Trophoblast cell (in vitro differentiated cells and primary cell): ENCODE measurements around the gene JAGN1.

Source experiments
- DNase-seq, 2 donors: peaks; one replicate each; pipeline ENCODE4 v3.0.0-alpha.2; 2016
- H2AFZ ChIP-seq: 2 replicates; pipeline ENCODE4 v1.6.1; 2013; ENCODE audit warnings: low read length, moderate library complexity, mild to moderate bottlenecking; ENCODE audit not compliant: insufficient read depth, poor library complexity
- H2AK5ac ChIP-seq: 2 replicates; pipeline ENCODE4 v1.6.1; 2013; ENCODE audit warnings: mild to moderate bottlenecking, low read length
- H2BK120ac ChIP-seq: 2 replicates; pipeline ENCODE4 v1.6.1; 2013; ENCODE audit warnings: low read length, mild to moderate bottlenecking, moderate library complexity; ENCODE audit not compliant: insufficient read depth, poor library complexity
- H2BK12ac ChIP-seq: 2 replicates; pipeline ENCODE4 v1.6.1; 2013; ENCODE audit warnings: mild to moderate bottlenecking, low read length, moderate library complexity
- H2BK5ac ChIP-seq: 2 replicates; pipeline ENCODE4 v1.6.1; 2013; ENCODE audit warnings: low read length, low read depth, moderate library complexity, mild to moderate bottlenecking; ENCODE audit not compliant: poor library complexity
- H3K14ac ChIP-seq: 2 replicates; pipeline ENCODE4 v1.6.1; 2013; ENCODE audit warnings: mild to moderate bottlenecking, low read length
- H3K18ac ChIP-seq: 2 replicates; pipeline ENCODE4 v1.6.1; 2013; ENCODE audit warnings: mild to moderate bottlenecking, low read length
- H3K23ac ChIP-seq: 2 replicates; pipeline ENCODE4 v1.6.1; 2013; ENCODE audit warnings: low read length
- H3K27ac ChIP-seq: 2 replicates; pipeline ENCODE4 v1.5.1; 2013; ENCODE audit warnings: low read depth, mild to moderate bottlenecking, inconsistent platforms, low read length, moderate library complexity
- H3K27me3 ChIP-seq: 2 replicates; pipeline ENCODE4 v1.6.1; 2013; ENCODE audit warnings: inconsistent platforms, mild to moderate bottlenecking, low read length, moderate library complexity; ENCODE audit not compliant: insufficient read depth
- H3K36me3 ChIP-seq, 2 experiments: 1 replicate in 1 of 2; 2 replicates in 1 of 2; pipeline ENCODE4 v1.6.1; 2013; ENCODE audit warnings: low read length in 2 of 2, mild to moderate bottlenecking in 2 of 2, moderate library complexity in 1 of 2; ENCODE audit not compliant: insufficient read depth in 2 of 2, control insufficient read depth in 1 of 2
- H3K4ac ChIP-seq: 2 replicates; pipeline ENCODE4 v1.6.1; 2013; ENCODE audit warnings: low read depth, mild to moderate bottlenecking, low read length, moderate library complexity
- H3K4me1 ChIP-seq, 2 experiments: 1 replicate in 1 of 2; 2 replicates in 1 of 2; pipeline ENCODE4 v1.6.1; 2013; ENCODE audit warnings: low read length in 2 of 2, mild to moderate bottlenecking in 2 of 2, moderate library complexity in 1 of 2; ENCODE audit not compliant: insufficient read depth in 2 of 2, control insufficient read depth in 1 of 2
- H3K4me2 ChIP-seq: 2 replicates; pipeline ENCODE4 v1.6.1; 2013; ENCODE audit warnings: inconsistent platforms, mild to moderate bottlenecking, low read length, moderate library complexity
- H3K4me3 ChIP-seq: 2 replicates; pipeline ENCODE4 v1.5.1; 2013; ENCODE audit warnings: mild to moderate bottlenecking, low read depth, low read length, inconsistent platforms
- H3K79me1 ChIP-seq: one replicate; pipeline ENCODE4 v1.6.1; 2013; ENCODE audit warnings: low read length
- H3K79me2 ChIP-seq: 2 replicates; pipeline ENCODE4 v1.6.1; 2013; ENCODE audit warnings: low read length, mild to moderate bottlenecking; ENCODE audit not compliant: control insufficient read depth, insufficient read depth, poor library complexity
- H3K9ac ChIP-seq: 2 replicates; pipeline ENCODE4 v1.6.1; 2013; ENCODE audit warnings: mild to moderate bottlenecking, low read length
- H3K9me3 ChIP-seq: 2 replicates; pipeline ENCODE4 v1.6.1; 2013; ENCODE audit warnings: low read depth, mild to moderate bottlenecking, control low read depth, inconsistent platforms, low read length; ENCODE audit not compliant: insufficient read depth
- H4K12ac ChIP-seq: 2 replicates; pipeline ENCODE4 v1.6.1; 2013; ENCODE audit warnings: low read depth, mild to moderate bottlenecking, low read length, moderate library complexity
- H4K8ac ChIP-seq: 2 replicates; pipeline ENCODE4 v1.6.1; 2013; ENCODE audit warnings: low read depth, mild to moderate bottlenecking, low read length, moderate library complexity
- H4K91ac ChIP-seq: one replicate; pipeline ENCODE4 v1.6.1; 2013; ENCODE audit warnings: low read depth, mild to moderate bottlenecking, low read length, moderate library complexity
- WGBS: extraction: QIAGEN DNeasy Blood & Tissue Kit; methylation state at CpG from one replicate; pipeline ENCODE4 v1.1.7; 2013; ENCODE audit warnings: missing lambda C conversion rate; ENCODE audit not compliant: insufficient read length, insufficient coverage; ENCODE audit errors: extremely low coverage; 5-methylcytosine and 5-hydroxymethylcytosine counted together

Gene JAGN1

DNA sequence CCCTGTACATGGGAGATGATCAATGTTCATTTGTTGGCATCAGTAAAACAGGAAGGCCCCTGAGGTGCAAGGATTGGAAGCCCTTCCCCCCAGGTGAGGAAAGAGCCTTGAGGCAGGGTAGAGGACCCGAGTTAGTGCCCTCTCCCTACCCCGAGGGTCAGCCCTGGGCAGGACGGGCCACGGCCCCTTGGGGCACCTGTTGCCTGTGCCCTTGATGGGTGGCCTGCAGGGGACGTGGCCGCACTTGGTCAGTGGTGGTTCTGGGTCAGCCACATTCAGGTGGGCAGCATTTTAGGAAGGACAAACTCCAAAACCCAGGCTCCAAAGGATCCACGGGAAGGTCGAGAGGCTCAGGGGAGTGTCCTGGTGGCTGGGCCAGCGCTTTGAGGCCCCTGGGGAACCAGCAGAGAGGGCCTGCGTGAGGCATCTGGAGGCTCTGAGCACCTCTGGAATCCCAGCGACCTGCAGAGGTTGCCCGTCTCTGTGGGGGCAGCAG, 30.8 kb upstream of the JAGN1 start:
- Histone ChIP-seq H2BK12ac (no peak overlapping the region), H4K8ac (no peak overlapping the region), H3K9me3 (no peaks in the 10 kb centered on the region), H3K27me3 (no peaks in the 10 kb centered on the region), H3K18ac (no peak overlapping the region), H4K12ac (no peak overlapping the region), H3K23ac (no peak overlapping the region), H3K79me1 (peaks cover 11% of the 10 kb centered on the region), H3K9ac (no peak overlapping the region), H3K4me3 (no peak overlapping the region), H3K79me2 (peaks cover 2% of the 10 kb centered on the region), H3K4ac (no peak overlapping the region), H2BK5ac (no peak overlapping the region), H2AFZ (no peak overlapping the region), H2AK5ac (no peak overlapping the region), H2BK120ac (no peak overlapping the region), H3K4me1 (peaks cover 7 to 12% of the 10 kb centered on the region in 2 experiments), H3K36me3 (no peaks in the 10 kb centered on the region), H3K4me2 (no peak overlapping the region), H3K14ac (no peak overlapping the region), H3K27ac (no peak overlapping the region), H4K91ac (no peak overlapping the region)
- WGBS = no CpG with 5 or more reads among the region's 12 CpGs
- DNase-seq = no peak

DNA sequence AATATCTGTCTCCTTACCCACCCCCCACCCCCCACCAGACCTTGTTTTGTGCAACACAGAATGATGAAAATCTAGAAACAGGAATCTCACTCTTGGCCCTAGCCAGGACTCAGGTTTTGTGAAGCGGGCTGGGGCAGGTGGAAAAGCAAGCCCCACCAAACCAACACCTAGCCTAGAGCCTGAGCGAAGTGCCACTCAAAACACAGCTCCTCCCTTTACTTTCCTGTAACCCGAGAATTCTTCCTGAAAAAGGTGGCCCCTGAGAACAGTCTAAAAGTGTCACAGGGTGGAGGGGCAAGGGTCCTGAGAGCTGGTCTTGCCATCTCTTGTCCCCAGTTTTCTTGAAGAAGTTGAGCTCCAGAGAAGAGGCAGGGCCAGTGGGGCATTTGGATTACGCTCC, 29.2 kb upstream of the JAGN1 start:
- Histone ChIP-seq H4K8ac (peak overlapping the region; percentile 32), H3K18ac (no peak overlapping the region), H3K27me3 (no peaks in the 10 kb centered on the region), H3K27ac (no peak overlapping the region), H3K4me1 (peaks cover 7 to 11% of the 10 kb centered on the region in 2 experiments), H3K4me3 (no peak overlapping the region), H2BK120ac (no peak overlapping the region), H4K12ac (no peak overlapping the region), H2AK5ac (no peak overlapping the region), H2BK12ac (no peak overlapping the region), H3K36me3 (no peaks in the 10 kb centered on the region), H3K9me3 (no peaks in the 10 kb centered on the region), H3K14ac (no peak overlapping the region), H3K79me2 (peaks cover 2% of the 10 kb centered on the region), H3K4ac (no peak overlapping the region), H3K23ac (no peak overlapping the region), H2BK5ac (no peak overlapping the region), H4K91ac (peak overlapping the region; percentile 22), H3K4me2 (no peak overlapping the region), H3K79me1 (peaks cover 11% of the 10 kb centered on the region), H3K9ac (no peak overlapping the region), H2AFZ (no peak overlapping the region)
- WGBS = no CpG with 5 or more reads among the region's 4 CpGs
- DNase-seq = no peak

DNA sequence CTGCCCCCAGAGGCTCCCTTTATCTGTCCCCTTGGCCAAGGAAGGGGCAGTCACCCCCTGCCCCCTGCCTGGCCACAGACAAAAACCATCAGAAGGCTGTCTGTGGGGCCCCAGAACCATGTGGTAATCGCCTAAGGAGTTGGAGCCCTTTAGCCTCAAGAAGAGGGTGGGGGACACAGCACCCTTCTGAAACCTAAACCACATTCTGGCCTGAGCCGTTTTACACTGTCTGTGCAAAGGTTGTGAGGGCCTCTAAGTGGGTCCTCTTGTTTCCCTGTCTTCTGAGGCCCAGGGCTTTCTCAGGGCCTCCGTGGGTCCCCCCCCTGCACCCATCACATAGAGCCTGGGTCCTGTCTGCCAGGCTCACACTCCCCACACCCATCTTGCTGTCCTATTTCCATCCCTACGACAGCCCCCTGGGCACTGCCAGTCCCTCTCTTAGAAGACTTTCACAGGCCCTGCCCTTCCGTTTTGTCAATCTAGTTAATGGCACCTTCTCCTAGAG, 28.7 kb upstream of the JAGN1 start:
- Histone ChIP-seq H3K9me3 (no peaks in the 10 kb centered on the region), H3K27ac (no peak overlapping the region), H3K4me3 (no peak overlapping the region), H3K4me1 (peaks cover 7 to 11% of the 10 kb centered on the region in 2 experiments), H3K14ac (no peak overlapping the region), H3K27me3 (no peaks in the 10 kb centered on the region), H3K79me2 (peaks cover 2% of the 10 kb centered on the region), H4K12ac (no peak overlapping the region), H4K91ac (peak overlapping the region; percentile 22), H2BK12ac (no peak overlapping the region), H4K8ac (peak overlapping the region; percentile 32), H3K4ac (no peak overlapping the region), H3K79me1 (peaks cover 11% of the 10 kb centered on the region), H2BK5ac (no peak overlapping the region), H3K36me3 (no peaks in the 10 kb centered on the region), H3K4me2 (no peak overlapping the region), H2BK120ac (no peak overlapping the region), H2AK5ac (no peak overlapping the region), H3K18ac (no peak overlapping the region), H3K23ac (no peak overlapping the region), H2AFZ (no peak overlapping the region), H3K9ac (no peak overlapping the region)
- DNase-seq = no peak
- no CpG with 5 or more reads among the region's 5 CpGs for WGBS

DNA sequence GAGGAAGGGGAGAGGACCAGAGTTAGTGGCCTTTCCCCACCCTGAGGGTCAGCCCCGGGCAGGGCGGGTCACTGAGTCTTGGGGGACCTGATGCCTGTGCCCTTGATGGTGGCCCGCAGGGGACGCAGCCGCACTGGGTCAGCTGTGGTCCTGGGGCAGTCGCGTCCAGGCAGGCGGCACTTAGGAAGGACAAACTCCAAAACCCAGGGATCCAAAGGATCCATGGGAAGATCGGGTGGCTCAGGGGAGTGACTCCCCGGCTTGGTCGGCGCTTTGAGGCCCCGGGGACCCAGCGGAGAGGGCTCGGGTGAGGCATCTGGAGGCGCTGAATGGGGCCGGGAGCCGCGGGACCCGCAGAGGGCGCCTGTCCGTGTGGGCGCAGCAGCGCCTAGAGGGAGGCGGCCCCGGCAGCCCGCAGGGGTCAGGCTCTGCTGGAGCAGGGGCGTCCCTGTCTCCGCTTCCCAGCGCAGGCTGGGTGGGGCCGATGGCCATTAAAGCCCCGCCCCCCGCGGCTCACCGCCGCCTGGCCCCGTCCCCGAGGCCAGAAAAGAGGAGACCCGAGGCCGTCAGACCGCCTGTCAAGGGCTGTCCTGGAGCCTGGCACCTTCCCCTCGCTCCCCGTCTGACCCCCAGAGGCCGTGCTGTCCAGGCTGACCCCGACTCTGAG, 27.9 kb upstream of the JAGN1 start:
- no peak overlapping the region for H3K23ac ChIP-seq
- no peak overlapping the region for H2BK5ac ChIP-seq
- peak overlapping the region; percentile 24 for H3K4ac ChIP-seq
- H3K18ac ChIP-seq = peak overlapping the region; percentile 72
- H3K9me3 ChIP-seq = peaks cover 1% of the 10 kb centered on the region
- DNase-seq = peak; percentile 48 to 65
- H3K36me3 ChIP-seq = no peaks in the 10 kb centered on the region
- peak overlapping the region; percentile 88 for H3K14ac ChIP-seq
- no peaks in the 10 kb centered on the region for H3K27me3 ChIP-seq
- H3K79me2 ChIP-seq = peaks cover 2% of the 10 kb centered on the region
- H4K8ac ChIP-seq = peak overlapping the region; percentile 86
- peak overlapping the region; percentile 77 for H4K91ac ChIP-seq
- H3K27ac ChIP-seq = no peak overlapping the region
- WGBS = no CpG with 5 or more reads among the region's 45 CpGs
- H2AK5ac ChIP-seq = peak overlapping the region; percentile 4
- H4K12ac ChIP-seq = peak overlapping the region; percentile 74
- peak overlapping the region; percentile 62 for H3K4me2 ChIP-seq
- H3K4me3 ChIP-seq = no peak overlapping the region
- H3K79me1 ChIP-seq = peaks cover 11% of the 10 kb centered on the region
- peak overlapping the region; percentile 88 for H2BK12ac ChIP-seq
- H3K4me1 ChIP-seq = peaks cover 7 to 11% of the 10 kb centered on the region in 2 experiments
- peak overlapping the region; percentile 88 for H2AFZ ChIP-seq
- H3K9ac ChIP-seq = no peak overlapping the region
- peak overlapping the region; percentile 74 for H2BK120ac ChIP-seq
